ENCODE data around the gene MORN1. TPM values are rescaled to one million over a fixed set of nuclear protein-coding genes. Genes with fewer than 3 reads are reported as not detected.

The MORN1 gene
- total RNA-seq, 1 donor from 2014 or later = 35.3 TPM

DNA sequence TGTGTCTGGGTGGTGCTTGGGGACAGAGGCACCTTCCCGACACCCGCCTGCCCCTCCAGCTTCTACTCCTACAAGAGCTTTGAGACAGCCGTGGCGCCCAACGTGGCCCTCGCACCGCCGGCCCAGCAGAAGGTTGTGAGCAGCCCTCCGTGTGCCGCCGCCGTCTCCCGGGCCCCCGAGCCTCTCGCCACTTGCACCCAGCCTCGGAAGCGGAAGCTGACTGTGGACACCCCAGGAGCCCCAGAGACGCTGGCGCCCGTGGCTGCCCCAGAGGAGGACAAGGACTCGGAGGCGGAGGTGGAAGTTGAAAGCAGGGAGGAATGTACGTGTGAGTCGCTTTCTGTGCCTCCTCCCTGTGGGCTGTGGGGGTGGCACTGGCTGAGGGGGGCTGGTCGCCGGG lies 87.6 kb downstream of the MORN1 start:
- no peak for TF ChIP-seq CTCF (IDR thresholded peaks at IDR 0.05; ENCODE audit: unreplicated experiment)
- H3K9me3 Mint-ChIP-seq (ENCODE audit: low read depth) = no peaks in the 10 kb centered on the region
- H3K4me1 Mint-ChIP-seq (ENCODE audit: low read depth) = no peaks in the 10 kb centered on the region
- DNase-seq (ENCODE audit: low spot score, unreplicated experiment) = no peak
- H3K27ac Mint-ChIP-seq = no peak overlapping the region
- no peak overlapping the region for H3K4me3 Mint-ChIP-seq (ENCODE audit: low read depth)
- no peaks in the 10 kb centered on the region for H3K27me3 Mint-ChIP-seq
- peaks cover 13% of the 10 kb centered on the region for H3K36me3 Mint-ChIP-seq (ENCODE audit: insufficient read depth)

- H3K9me3 Mint-ChIP-seq (ENCODE audit: low read depth) = no peaks in the 10 kb centered on the region
- TF ChIP-seq CTCF (IDR thresholded peaks at IDR 0.05; ENCODE audit: unreplicated experiment) = no peak
- peaks cover 11% of the 10 kb centered on the region for H3K36me3 Mint-ChIP-seq (ENCODE audit: insufficient read depth)
Observed at GRCh38 chr1:2303016-2303775, 88.2 kb downstream of the MORN1 start.

GRCh38 chr1:2302292-2302925 lies 88.9 kb downstream of the MORN1 start:
- DNase-seq (ENCODE audit: low spot score, unreplicated experiment) = no peak
- Mint-ChIP-seq H3K36me3 (ENCODE audit: insufficient read depth) (peaks cover 6% of the 10 kb centered on the region), H3K9me3 (ENCODE audit: low read depth) (no peaks in the 10 kb centered on the region), H3K4me1 (ENCODE audit: low read depth) (no peaks in the 10 kb centered on the region), H3K27ac (no peak overlapping the region), H3K4me3 (ENCODE audit: low read depth) (no peak overlapping the region), H3K27me3 (no peaks in the 10 kb centered on the region)
- no peak for TF ChIP-seq CTCF (IDR thresholded peaks at IDR 0.05; ENCODE audit: unreplicated experiment)

More at GRCh38 chr1:2303016-2303775, 88.2 kb downstream of the MORN1 start:
- DNase-seq (ENCODE audit: low spot score, unreplicated experiment) = no peak
- Mint-ChIP-seq H3K4me1 (ENCODE audit: low read depth) (no peaks in the 10 kb centered on the region), H3K27ac (no peak overlapping the region), H3K27me3 (no peaks in the 10 kb centered on the region), H3K4me3 (ENCODE audit: low read depth) (no peak overlapping the region)

- Mint-ChIP-seq H3K4me1 (ENCODE audit: low read depth) (no peaks in the 10 kb centered on the region), H3K9me3 (ENCODE audit: low read depth) (no peaks in the 10 kb centered on the region), H3K27me3 (no peaks in the 10 kb centered on the region), H3K36me3 (ENCODE audit: insufficient read depth) (peaks cover 4% of the 10 kb centered on the region), H3K27ac (no peak overlapping the region), H3K4me3 (ENCODE audit: low read depth) (no peak overlapping the region)
- DNase-seq (ENCODE audit: low spot score, unreplicated experiment) = no peak
- no peak for TF ChIP-seq CTCF (IDR thresholded peaks at IDR 0.05; ENCODE audit: unreplicated experiment)
Observed at GRCh38 chr1:2301607-2302291, 89.6 kb downstream of the MORN1 start.

DNA sequence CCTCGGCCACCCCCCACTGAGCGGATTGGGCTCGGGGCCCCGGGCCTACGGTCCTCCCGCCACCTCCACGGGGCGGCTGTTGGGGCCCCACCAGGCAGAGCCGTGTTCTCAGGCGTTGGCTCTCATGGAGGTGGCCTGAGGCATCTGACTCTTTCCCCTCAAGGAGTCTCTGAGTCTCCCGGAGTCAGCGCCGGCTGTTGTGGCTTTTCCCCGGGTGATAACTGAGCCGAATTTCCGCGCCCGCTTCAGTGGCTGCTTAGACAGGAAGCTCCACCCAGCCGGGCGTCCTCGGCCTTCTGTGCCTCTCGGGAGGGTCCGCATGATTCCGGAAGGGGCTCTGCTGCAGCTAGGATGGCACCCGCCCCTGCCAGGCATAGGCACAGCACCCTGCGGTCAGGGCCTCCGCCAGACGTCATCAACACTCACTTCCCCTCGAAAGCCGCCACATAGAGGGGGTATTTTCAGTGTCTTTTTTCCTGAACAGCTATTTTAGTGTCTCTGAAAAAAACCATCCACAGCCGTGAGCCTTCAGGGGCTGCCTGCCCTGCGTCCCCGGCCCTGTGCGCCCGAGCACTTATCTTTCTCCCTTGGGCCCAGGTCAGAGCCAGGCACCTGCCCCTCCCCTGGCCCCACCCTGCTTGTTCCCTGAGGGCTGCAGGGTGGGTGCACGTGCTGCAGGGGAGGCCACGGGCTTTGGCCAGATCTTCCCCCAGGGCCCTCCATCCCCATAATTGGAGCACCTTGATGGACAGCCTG lies 90.3 kb downstream of the MORN1 start:
- no peak for DNase-seq (ENCODE audit: low spot score, unreplicated experiment)
- Mint-ChIP-seq H3K9me3 (ENCODE audit: low read depth) (no peaks in the 10 kb centered on the region), H3K27me3 (no peaks in the 10 kb centered on the region), H3K4me1 (ENCODE audit: low read depth) (no peaks in the 10 kb centered on the region), H3K36me3 (ENCODE audit: insufficient read depth) (peaks cover 4% of the 10 kb centered on the region), H3K4me3 (ENCODE audit: low read depth) (no peak overlapping the region), H3K27ac (no peak overlapping the region)
- TF ChIP-seq CTCF (IDR thresholded peaks at IDR 0.05; ENCODE audit: unreplicated experiment) = no peak
